Esophagus squamous epithelium (tissue), 4 donors: ENCODE measurements around the gene ZNF541.

Source experiments
- POLR2A ChIP-seq, 4 donors: fragments of 450-650 bp; IDR thresholded peaks; one replicate each; pipeline ENCODE4 v1.6.1; 2017; ENCODE audit warnings: antibody characterized with exemption in 4 of 4, mild to moderate bottlenecking in 4 of 4, moderate library complexity in 3 of 4
- TF ChIP-seq, protein P1 (sequence below), 6 experiments: fragments of 450-650 bp in 4 of 6; fragments of 200-600 bp in 2 of 6; sonication (generic) in 2 of 6; IDR thresholded peaks; one replicate each; pipeline ENCODE4 v1.5.1; 2016 to 2019; ENCODE audit warnings: antibody characterized with exemption in 6 of 6, mild to moderate bottlenecking in 4 of 6, moderate library complexity in 4 of 6

DNA sequence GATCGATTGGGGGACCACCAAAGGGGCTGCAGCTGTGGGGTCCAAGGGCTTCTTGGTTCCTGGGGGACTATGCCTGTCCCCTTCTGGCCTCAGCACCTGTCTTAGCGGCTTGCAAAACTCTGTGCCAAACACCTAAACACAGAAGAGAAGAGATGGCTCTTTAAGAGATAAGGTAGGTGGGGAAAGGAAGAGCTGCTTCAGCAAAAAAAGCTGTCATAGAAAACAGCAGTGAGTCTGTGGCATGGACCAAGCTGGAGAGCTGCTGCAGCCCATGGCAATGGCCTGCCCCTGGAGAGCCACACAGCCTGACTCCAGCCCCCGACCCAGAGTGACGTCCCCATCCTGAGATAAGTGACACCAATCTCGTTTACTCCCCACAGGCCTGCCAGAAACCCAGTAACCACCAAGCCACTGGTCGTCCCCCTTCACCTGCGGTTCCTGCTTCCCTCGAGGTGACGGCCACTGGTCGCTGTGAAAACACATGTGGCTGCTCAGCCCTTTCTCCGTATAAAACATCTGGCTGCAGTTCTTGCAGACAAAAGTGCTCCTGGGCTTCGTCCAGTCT, 33.1 kb downstream of the ZNF541 start:
- TF ChIP-seq, protein P1, sequence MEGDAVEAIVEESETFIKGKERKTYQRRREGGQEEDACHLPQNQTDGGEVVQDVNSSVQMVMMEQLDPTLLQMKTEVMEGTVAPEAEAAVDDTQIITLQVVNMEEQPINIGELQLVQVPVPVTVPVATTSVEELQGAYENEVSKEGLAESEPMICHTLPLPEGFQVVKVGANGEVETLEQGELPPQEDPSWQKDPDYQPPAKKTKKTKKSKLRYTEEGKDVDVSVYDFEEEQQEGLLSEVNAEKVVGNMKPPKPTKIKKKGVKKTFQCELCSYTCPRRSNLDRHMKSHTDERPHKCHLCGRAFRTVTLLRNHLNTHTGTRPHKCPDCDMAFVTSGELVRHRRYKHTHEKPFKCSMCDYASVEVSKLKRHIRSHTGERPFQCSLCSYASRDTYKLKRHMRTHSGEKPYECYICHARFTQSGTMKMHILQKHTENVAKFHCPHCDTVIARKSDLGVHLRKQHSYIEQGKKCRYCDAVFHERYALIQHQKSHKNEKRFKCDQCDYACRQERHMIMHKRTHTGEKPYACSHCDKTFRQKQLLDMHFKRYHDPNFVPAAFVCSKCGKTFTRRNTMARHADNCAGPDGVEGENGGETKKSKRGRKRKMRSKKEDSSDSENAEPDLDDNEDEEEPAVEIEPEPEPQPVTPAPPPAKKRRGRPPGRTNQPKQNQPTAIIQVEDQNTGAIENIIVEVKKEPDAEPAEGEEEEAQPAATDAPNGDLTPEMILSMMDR (IDR thresholded peaks at IDR 0.05), result no peak
- TF ChIP-seq POLR2A (IDR thresholded peaks at IDR 0.05), result no peak
